ENCODE data around the gene RNF13. TPM values are rescaled to one million over a fixed set of nuclear protein-coding genes. Genes with fewer than 3 reads are reported as not detected.

RNF13 gene
- total RNA-seq, 1 experiment from 2014 or later: 73.4 TPM

GRCh38 chr3:149992416-149993058, 179.5 kb downstream of the RNF13 start:
- no peak for DNase-seq (ENCODE audit: low read depth)

GRCh38 chr3:149998946-149999345, 185.9 kb downstream of the RNF13 start:
- no peak for DNase-seq (ENCODE audit: low read depth)

GRCh38 chr3:149999421-149999820, 186.4 kb downstream of the RNF13 start:
- no peak for DNase-seq (ENCODE audit: low read depth)

GRCh38 chr3:150000641-150001040, 187.6 kb downstream of the RNF13 start:
- peak; percentile 3 for DNase-seq (ENCODE audit: low read depth)

GRCh38 chr3:150005243-150006112, 192.5 kb downstream of the RNF13 start:
- DNase-seq (ENCODE audit: low read depth): peak; percentile 82

DNA sequence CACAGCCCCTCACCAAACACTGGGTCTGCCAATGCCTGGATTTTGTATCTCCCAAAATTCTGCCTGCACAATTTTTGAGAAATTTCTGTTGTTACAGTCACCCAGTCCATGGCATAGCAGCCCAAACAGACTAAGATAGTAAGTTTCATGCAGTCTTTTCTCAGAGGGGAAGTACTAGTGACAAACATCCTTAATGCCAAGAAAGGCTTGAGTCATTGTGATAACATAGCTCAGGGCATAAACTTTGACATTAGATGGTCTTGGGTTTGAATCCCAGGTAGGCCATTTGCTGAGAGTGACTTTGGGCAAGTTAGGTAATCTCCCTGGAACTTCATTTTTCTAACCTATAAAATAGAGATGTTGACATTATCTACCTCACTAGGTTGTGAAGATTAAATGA, 193.8 kb downstream of the RNF13 start:
- DNase-seq (ENCODE audit: low read depth): peak; percentile 15

Other genes with a start within 250 kb of the RNF13 start
- 103 and 107 TPM in 2 replicates for gene WWTR1, start 155.2 kb upstream of the RNF13 start, total RNA-seq (2014; rRNA removed; shearing (Covaris generic))
- gene COMMD2, start 60.7 kb upstream of the RNF13 start, total RNA-seq (2014; rRNA removed; shearing (Covaris generic)): 40.5 and 50.8 TPM in 2 replicates
- 0.12 TPM in 1 of 2 replicates, not detected in the other for gene ANKUB1, start 20.7 kb upstream of the RNF13 start, total RNA-seq (2014; rRNA removed; shearing (Covaris generic))
- gene PFN2, start 157.7 kb downstream of the RNF13 start, total RNA-seq (2014; rRNA removed; shearing (Covaris generic)): 281 and 309 TPM in 2 replicates

Data from RPMI7951 (cell line).